IPS-18a (cell line): Measurements from ENCODE around the gene MAB21L3.
A peak's percentile ranks its signal among the peaks of the same experiment; 100 is the strongest.
"Not testable (repeated sequence)": the region's sequence is repeated elsewhere in the genome, so short reads cannot be mapped to it uniquely, and the experiment has no call there.

Experiments
- H3K27ac ChIP-seq: one replicate; pipeline ENCODE4 v1.5.1; 2013; ENCODE audit warnings: low read length
- H3K27me3 ChIP-seq: one replicate; pipeline ENCODE4 v1.6.1; 2013; ENCODE audit warnings: mild to moderate bottlenecking, low read length; ENCODE audit not compliant: control insufficient read depth, insufficient read depth
- H3K36me3 ChIP-seq: one replicate; pipeline ENCODE4 v1.6.1; 2013; ENCODE audit warnings: low read depth, low read length; ENCODE audit not compliant: control insufficient read depth
- H3K4me1 ChIP-seq: one replicate; pipeline ENCODE4 v1.6.1; 2013; ENCODE audit warnings: low read depth, low read length; ENCODE audit not compliant: control insufficient read depth
- H3K4me3 ChIP-seq: one replicate; pipeline ENCODE4 v1.5.1; 2013; ENCODE audit warnings: low read length
- H3K9ac ChIP-seq: one replicate; pipeline ENCODE4 v1.6.1; 2013; ENCODE audit warnings: mild to moderate bottlenecking, low read length, moderate library complexity
- H3K9me3 ChIP-seq: one replicate; pipeline ENCODE4 v1.6.1; 2013; ENCODE audit warnings: low read depth, low read length; ENCODE audit not compliant: control insufficient read depth

MAB21L3 gene

GRCh38 chr1:116146447-116147113 is 35.4 kb downstream of the MAB21L3 start:
- H3K36me3 ChIP-seq, H3K9ac ChIP-seq, H3K4me1 ChIP-seq, H3K27me3 ChIP-seq, H3K4me3 ChIP-seq, H3K27ac ChIP-seq: not testable (repeated sequence)
- H3K9me3 ChIP-seq: peaks cover 13% of the 10 kb centered on the region

- H3K4me1 ChIP-seq: no peaks in the 10 kb centered on the region
- H3K36me3 ChIP-seq: no peaks in the 10 kb centered on the region
- H3K9ac ChIP-seq: no peak overlapping the region
- H3K4me3 ChIP-seq: no peak overlapping the region
- peaks cover 13% of the 10 kb centered on the region for H3K9me3 ChIP-seq
- H3K27me3 ChIP-seq: peaks cover 8% of the 10 kb centered on the region
- no peak overlapping the region for H3K27ac ChIP-seq
Measured at GRCh38 chr1:116147114-116147510, 35.9 kb downstream of the MAB21L3 start.

GRCh38 chr1:116147972-116148371 is 36.8 kb downstream of the MAB21L3 start:
- Histone ChIP-seq H3K36me3 (no peaks in the 10 kb centered on the region), H3K9me3 (peaks cover 13% of the 10 kb centered on the region)

GRCh38 chr1:116148967-116149366 is 37.8 kb downstream of the MAB21L3 start:
- H3K4me1 ChIP-seq: no peaks in the 10 kb centered on the region
- H3K36me3 ChIP-seq: no peaks in the 10 kb centered on the region
- H3K9ac ChIP-seq: no peak overlapping the region
- peaks cover 8% of the 10 kb centered on the region for H3K27me3 ChIP-seq
- peaks cover 10% of the 10 kb centered on the region for H3K9me3 ChIP-seq
- H3K4me3 ChIP-seq: no peak overlapping the region
- no peak overlapping the region for H3K27ac ChIP-seq

More at GRCh38 chr1:116147972-116148371, 36.8 kb downstream of the MAB21L3 start:
- Histone ChIP-seq H3K4me1 (no peaks in the 10 kb centered on the region), H3K9ac (no peak overlapping the region), H3K4me3 (no peak overlapping the region), H3K27ac (no peak overlapping the region), H3K27me3 (peaks cover 8% of the 10 kb centered on the region)

- Histone ChIP-seq H3K9me3 (no peaks in the 10 kb centered on the region), H3K4me1 (no peaks in the 10 kb centered on the region), H3K4me3 (no peak overlapping the region), H3K9ac (no peak overlapping the region), H3K27ac (no peak overlapping the region), H3K36me3 (no peaks in the 10 kb centered on the region), H3K27me3 (peaks cover 8% of the 10 kb centered on the region)
Measured at GRCh38 chr1:116150368-116150767, 39.2 kb downstream of the MAB21L3 start.

GRCh38 chr1:116151739-116152576 is 40.8 kb downstream of the MAB21L3 start:
- Histone ChIP-seq H3K36me3 (no peaks in the 10 kb centered on the region), H3K27me3 (peaks cover 8% of the 10 kb centered on the region), H3K27ac (no peak overlapping the region), H3K9ac (no peak overlapping the region), H3K9me3 (no peaks in the 10 kb centered on the region), H3K4me1 (no peaks in the 10 kb centered on the region), H3K4me3 (peak overlapping the region; percentile 47)

GRCh38 chr1:116152577-116152943 is 41.4 kb downstream of the MAB21L3 start:
- Histone ChIP-seq H3K27me3 (peaks cover 8% of the 10 kb centered on the region), H3K27ac (no peak overlapping the region), H3K9ac (no peak overlapping the region), H3K9me3 (no peaks in the 10 kb centered on the region), H3K4me1 (no peaks in the 10 kb centered on the region), H3K4me3 (peak overlapping the region; percentile 47), H3K36me3 (no peaks in the 10 kb centered on the region)

- Histone ChIP-seq H3K9ac (no peak overlapping the region), H3K36me3 (no peaks in the 10 kb centered on the region), H3K27ac (no peak overlapping the region), H3K27me3 (peaks cover 8% of the 10 kb centered on the region), H3K9me3 (no peaks in the 10 kb centered on the region), H3K4me1 (no peaks in the 10 kb centered on the region), H3K4me3 (no peak overlapping the region)
Measured at GRCh38 chr1:116152950-116153691, 41.9 kb downstream of the MAB21L3 start.

- peaks cover 8% of the 10 kb centered on the region for H3K27me3 ChIP-seq
- no peak overlapping the region for H3K4me3 ChIP-seq
- H3K36me3 ChIP-seq: no peaks in the 10 kb centered on the region
- no peak overlapping the region for H3K9ac ChIP-seq
- H3K9me3 ChIP-seq: no peaks in the 10 kb centered on the region
- H3K27ac ChIP-seq: no peak overlapping the region
- no peaks in the 10 kb centered on the region for H3K4me1 ChIP-seq
Measured at GRCh38 chr1:116153692-116154031, 42.5 kb downstream of the MAB21L3 start.

- no peak overlapping the region for H3K27ac ChIP-seq
- no peaks in the 10 kb centered on the region for H3K4me1 ChIP-seq
- H3K27me3 ChIP-seq: peaks cover 8% of the 10 kb centered on the region
- no peaks in the 10 kb centered on the region for H3K9me3 ChIP-seq
- no peak overlapping the region for H3K9ac ChIP-seq
- no peak overlapping the region for H3K4me3 ChIP-seq
- no peaks in the 10 kb centered on the region for H3K36me3 ChIP-seq
Measured at GRCh38 chr1:116154536-116154935, 43.3 kb downstream of the MAB21L3 start.

GRCh38 chr1:116157096-116157495 is 45.9 kb downstream of the MAB21L3 start:
- Histone ChIP-seq H3K9ac (no peak overlapping the region), H3K4me1 (no peaks in the 10 kb centered on the region), H3K9me3 (no peaks in the 10 kb centered on the region), H3K27ac (no peak overlapping the region), H3K27me3 (no peaks in the 10 kb centered on the region), H3K36me3 (no peaks in the 10 kb centered on the region), H3K4me3 (no peak overlapping the region)
